Measurements from ENCODE around the gene ARHGAP25. TPM values are rescaled to one million over a fixed set of nuclear protein-coding genes. Genes with fewer than 3 reads are reported as not detected.

Gene ARHGAP25
- polyA plus RNA-seq, 3 donors = 20.8 to 56.8 (median 36.3) TPM

DNA sequence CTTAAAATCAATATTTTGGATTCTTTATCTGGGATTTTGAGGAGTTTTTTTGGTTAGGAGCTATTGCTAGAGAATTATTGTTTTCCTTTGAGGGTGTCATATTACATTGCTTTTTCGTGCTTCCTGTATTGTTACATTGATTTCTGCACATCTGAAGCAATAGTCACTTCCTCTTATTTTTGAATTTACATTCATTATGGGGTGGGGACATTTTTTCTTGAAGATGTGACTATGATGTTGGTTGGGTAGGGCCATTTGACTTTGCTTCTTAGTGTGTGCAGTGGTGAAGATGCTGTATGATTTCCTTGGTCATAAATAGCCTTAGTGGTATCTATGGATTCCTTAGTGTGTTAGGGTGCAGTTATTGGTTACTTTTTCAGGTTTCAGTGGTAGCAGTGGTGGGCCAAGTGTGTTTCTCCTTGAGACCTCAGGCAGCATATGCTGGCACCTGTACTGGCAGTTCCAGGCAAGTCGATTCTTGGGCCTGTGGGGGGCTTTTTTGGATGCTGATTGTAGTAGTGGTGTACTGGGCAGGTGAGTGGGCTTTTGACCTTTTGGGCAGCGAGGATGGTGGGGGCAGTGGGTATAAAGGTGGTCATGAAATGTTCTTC is 61.8 kb downstream of the ARHGAP25 start:
- intact Hi-C loops (cut with micrococcal nuclease) = loop anchor here in 1 of 2 donors (5.0 kb wide), 1 partner anchor 36 kb away; no protein-coding TSS in a partner anchor

DNA sequence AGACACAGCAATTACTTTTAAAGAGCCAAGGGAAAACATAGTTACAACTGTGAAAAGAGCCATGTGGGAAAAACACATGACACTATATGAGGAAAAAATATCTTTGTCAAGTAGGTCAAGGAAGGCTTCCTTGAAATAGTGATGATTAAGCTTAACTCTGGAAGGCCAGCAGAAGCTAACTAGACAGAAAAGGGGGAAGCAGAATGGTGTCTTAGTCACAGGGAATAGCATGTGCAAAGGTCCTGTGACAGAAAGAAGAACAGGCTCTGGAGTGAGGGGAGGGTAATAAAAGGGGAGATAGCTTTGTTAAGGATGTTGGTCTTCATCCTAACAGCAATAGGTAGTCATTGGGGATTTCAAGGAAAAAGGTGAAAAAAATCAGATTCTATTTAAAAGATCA is 64.0 kb downstream of the ARHGAP25 start:
- Mint-ChIP-seq H3K27me3 (ENCODE audit: low read depth in 3 of 3) (peaks cover 0 to 4% (median 3%) of the 10 kb centered on the region in 3 donors), H3K4me3 (no peak overlapping the region), H3K4me1 (peaks cover 66% of the 10 kb centered on the region), H3K36me3 (peaks cover 69% of the 10 kb centered on the region in 2 donors), H3K9me3 (peaks cover 0 to 11% (median 5%) of the 10 kb centered on the region in 7 donors), H3K27ac (peak overlapping the region; percentile 91 to 98 (median 97))
- Histone ChIP-seq H3K36me3 (replicated peaks in 1 of 2; ENCODE audit: control insufficient read depth in 1 of 2, insufficient read depth in 2 of 2, low read length in 2 of 2) (peaks cover 28 to 52% of the 10 kb centered on the region in 2 donors), H3K9me3 (replicated peaks in 1 of 2; ENCODE audit: control insufficient read depth in 1 of 2, insufficient read depth in 1 of 2, low read length in 2 of 2) (no peaks in the 10 kb centered on the region), H4K20me1 (ENCODE audit: insufficient read depth, low read length) (peaks cover 6% of the 10 kb centered on the region), H3K4me2 (replicated peaks; ENCODE audit: extremely low read depth, low read length, poor library complexity, severe bottlenecking) (no peak overlapping the region), H3K27me3 (ENCODE audit: control insufficient read depth in 2 of 2, insufficient read depth in 2 of 2, low read length in 2 of 2) (no peaks in the 10 kb centered on the region), H3K4me3 (replicated peaks in 1 of 3; ENCODE audit: low read depth in 2 of 3, low read length in 3 of 3) (no peak overlapping the region), H2AFZ (ENCODE audit: insufficient read depth, low read depth, low read length, poor library complexity, severe bottlenecking) (no peak overlapping the region), H3K79me2 (ENCODE audit: insufficient read depth, low read length) (peaks cover 84% of the 10 kb centered on the region), H3K4me1 (ENCODE audit: control insufficient read depth in 1 of 2, insufficient read depth in 2 of 2, low read length in 2 of 2) (peaks cover 68 to 81% of the 10 kb centered on the region in 2 donors), H3K27ac (ENCODE audit: low read depth in 1 of 2, low read length in 2 of 2) (peak overlapping the region in 1 of 2 donors; percentile 88), H3K9ac (ENCODE audit: insufficient read depth, low read length, poor library complexity, severe bottlenecking) (no peak overlapping the region)
- peak; percentile 48 to 85 (median 65) for DNase-seq
- TF ChIP-seq, protein P1, sequence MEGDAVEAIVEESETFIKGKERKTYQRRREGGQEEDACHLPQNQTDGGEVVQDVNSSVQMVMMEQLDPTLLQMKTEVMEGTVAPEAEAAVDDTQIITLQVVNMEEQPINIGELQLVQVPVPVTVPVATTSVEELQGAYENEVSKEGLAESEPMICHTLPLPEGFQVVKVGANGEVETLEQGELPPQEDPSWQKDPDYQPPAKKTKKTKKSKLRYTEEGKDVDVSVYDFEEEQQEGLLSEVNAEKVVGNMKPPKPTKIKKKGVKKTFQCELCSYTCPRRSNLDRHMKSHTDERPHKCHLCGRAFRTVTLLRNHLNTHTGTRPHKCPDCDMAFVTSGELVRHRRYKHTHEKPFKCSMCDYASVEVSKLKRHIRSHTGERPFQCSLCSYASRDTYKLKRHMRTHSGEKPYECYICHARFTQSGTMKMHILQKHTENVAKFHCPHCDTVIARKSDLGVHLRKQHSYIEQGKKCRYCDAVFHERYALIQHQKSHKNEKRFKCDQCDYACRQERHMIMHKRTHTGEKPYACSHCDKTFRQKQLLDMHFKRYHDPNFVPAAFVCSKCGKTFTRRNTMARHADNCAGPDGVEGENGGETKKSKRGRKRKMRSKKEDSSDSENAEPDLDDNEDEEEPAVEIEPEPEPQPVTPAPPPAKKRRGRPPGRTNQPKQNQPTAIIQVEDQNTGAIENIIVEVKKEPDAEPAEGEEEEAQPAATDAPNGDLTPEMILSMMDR (IDR thresholded peaks at IDR 0.05) = no peak
- intact Hi-C loops (cut with micrococcal nuclease) = loop anchor here in 1 of 2 donors (5.0 kb wide), 1 partner anchor 34 kb away; no protein-coding TSS in a partner anchor

More for the DNA sequence above, 61.8 kb downstream of the ARHGAP25 start:
- TF ChIP-seq, protein P1 (IDR thresholded peaks at IDR 0.05) = no peak
- Mint-ChIP-seq H3K9me3 (peaks cover 0 to 11% (median 5%) of the 10 kb centered on the region in 7 donors), H3K4me3 (peak overlapping the region; percentile 44 to 88), H3K4me1 (peaks cover 76% of the 10 kb centered on the region), H3K27ac (peak overlapping the region; percentile 91 to 98 (median 97)), H3K27me3 (ENCODE audit: low read depth in 3 of 3) (peaks cover 0 to 4% (median 3%) of the 10 kb centered on the region in 3 donors), H3K36me3 (peaks cover 81 to 86% of the 10 kb centered on the region in 2 donors)
- peaks cover 6% of the 10 kb centered on the region for H4K20me1 ChIP-seq (ENCODE audit: insufficient read depth, low read length)
- peak overlapping the region in 2 of 3 experiments; percentile 22 to 67 for H3K4me3 ChIP-seq (replicated peaks in 1 of 3; ENCODE audit: low read depth in 2 of 3, low read length in 3 of 3)
- no peak overlapping the region for H2AFZ ChIP-seq (ENCODE audit: insufficient read depth, low read depth, low read length, poor library complexity, severe bottlenecking)
- H3K27me3 ChIP-seq (ENCODE audit: control insufficient read depth in 2 of 2, insufficient read depth in 2 of 2, low read length in 2 of 2) = no peaks in the 10 kb centered on the region
- peaks cover 41 to 66% of the 10 kb centered on the region in 2 donors for H3K36me3 ChIP-seq (replicated peaks in 1 of 2; ENCODE audit: control insufficient read depth in 1 of 2, insufficient read depth in 2 of 2, low read length in 2 of 2)
- H3K9me3 ChIP-seq (replicated peaks in 1 of 2; ENCODE audit: control insufficient read depth in 1 of 2, insufficient read depth in 1 of 2, low read length in 2 of 2) = no peaks in the 10 kb centered on the region
- WGBS (ENCODE audit: insufficient coverage) = 93% methylated on average over 2 of the region's 3 CpGs
- peaks cover 94% of the 10 kb centered on the region for H3K79me2 ChIP-seq (ENCODE audit: insufficient read depth, low read length)
- peak; percentile 74 to 88 (median 80) for DNase-seq
- peak overlapping the region; percentile 82 to 88 for H3K27ac ChIP-seq (ENCODE audit: low read depth in 1 of 2, low read length in 2 of 2)
- peak overlapping the region; percentile 35 for H3K9ac ChIP-seq (ENCODE audit: insufficient read depth, low read length, poor library complexity, severe bottlenecking)
- peak overlapping the region; percentile 72 for H3K4me2 ChIP-seq (replicated peaks; ENCODE audit: extremely low read depth, low read length, poor library complexity, severe bottlenecking)
- H3K4me1 ChIP-seq (ENCODE audit: control insufficient read depth in 1 of 2, insufficient read depth in 2 of 2, low read length in 2 of 2) = peaks cover 47 to 62% of the 10 kb centered on the region in 2 donors

All from CD14-positive monocyte (primary cell).